Suprapubic skin (tissue), 4 donors: ENCODE data around the gene PLXND1.

Experiments
- EP300 ChIP-seq: sonication (generic); formaldehyde crosslinking; IDR thresholded peaks from one replicate; pipeline ENCODE4 v1.6.1; 2017; ENCODE audit warnings: antibody characterized with exemption
- POLR2A ChIP-seq, 2 donors: fragments of 450-650 bp; IDR thresholded peaks; one replicate each; pipeline ENCODE4 v1.6.1; 2017; ENCODE audit warnings: antibody characterized with exemption in 2 of 2, mild to moderate bottlenecking in 2 of 2, moderate library complexity in 2 of 2
- POLR2AphosphoS5 ChIP-seq, 3 donors: sonication (generic); formaldehyde crosslinking; IDR thresholded peaks; one replicate each; pipeline ENCODE4 v1.6.1; 2017; ENCODE audit warnings: antibody characterized with exemption in 3 of 3
- TF ChIP-seq, protein P1 (sequence below), 2 donors: fragments of 200-600 bp in 1 of 2; fragments of 450-650 bp in 1 of 2; sonication (generic) in 1 of 2; IDR thresholded peaks; one replicate each; pipeline ENCODE4 v1.5.1; 2016 to 2019; ENCODE audit warnings: antibody characterized with exemption in 2 of 2, mild to moderate bottlenecking in 1 of 2, moderate library complexity in 1 of 2

DNA sequence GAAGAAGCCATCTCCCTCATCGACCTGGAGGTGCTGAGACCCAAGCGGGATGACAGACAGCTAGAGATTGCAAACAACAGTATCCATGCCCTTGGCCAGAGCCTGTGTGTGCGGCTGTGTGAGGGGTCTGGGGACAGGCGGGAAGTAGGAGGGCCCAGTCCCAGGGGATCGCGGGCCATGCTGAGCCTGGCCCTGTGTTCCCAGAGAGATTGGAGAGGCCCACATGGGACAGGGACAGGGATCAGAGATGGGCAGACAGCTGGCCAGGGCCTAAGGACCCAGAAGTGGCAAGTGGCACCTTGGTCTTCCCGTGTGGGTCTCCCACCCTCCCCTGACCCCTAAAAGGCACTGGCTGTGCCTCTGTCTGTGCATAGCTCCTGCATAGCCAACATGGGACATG, 89.0 kb downstream of the PLXND1 start:
- TF ChIP-seq, protein P1, sequence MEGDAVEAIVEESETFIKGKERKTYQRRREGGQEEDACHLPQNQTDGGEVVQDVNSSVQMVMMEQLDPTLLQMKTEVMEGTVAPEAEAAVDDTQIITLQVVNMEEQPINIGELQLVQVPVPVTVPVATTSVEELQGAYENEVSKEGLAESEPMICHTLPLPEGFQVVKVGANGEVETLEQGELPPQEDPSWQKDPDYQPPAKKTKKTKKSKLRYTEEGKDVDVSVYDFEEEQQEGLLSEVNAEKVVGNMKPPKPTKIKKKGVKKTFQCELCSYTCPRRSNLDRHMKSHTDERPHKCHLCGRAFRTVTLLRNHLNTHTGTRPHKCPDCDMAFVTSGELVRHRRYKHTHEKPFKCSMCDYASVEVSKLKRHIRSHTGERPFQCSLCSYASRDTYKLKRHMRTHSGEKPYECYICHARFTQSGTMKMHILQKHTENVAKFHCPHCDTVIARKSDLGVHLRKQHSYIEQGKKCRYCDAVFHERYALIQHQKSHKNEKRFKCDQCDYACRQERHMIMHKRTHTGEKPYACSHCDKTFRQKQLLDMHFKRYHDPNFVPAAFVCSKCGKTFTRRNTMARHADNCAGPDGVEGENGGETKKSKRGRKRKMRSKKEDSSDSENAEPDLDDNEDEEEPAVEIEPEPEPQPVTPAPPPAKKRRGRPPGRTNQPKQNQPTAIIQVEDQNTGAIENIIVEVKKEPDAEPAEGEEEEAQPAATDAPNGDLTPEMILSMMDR (IDR thresholded peaks at IDR 0.05) = no peak
- TF ChIP-seq EP300 (no peak), POLR2A (IDR thresholded peaks at IDR 0.05) (no peak), POLR2AphosphoS5 (IDR thresholded peaks at IDR 0.05) (no peak)
